ENCODE data around the gene ICE2.

ICE2 gene

GRCh38 chr15:60494108-60494507, 15.2 kb upstream of the ICE2 start:
- DNase-seq = no peak

GRCh38 chr15:60493166-60493565, 14.2 kb upstream of the ICE2 start:
- no peak for DNase-seq

GRCh38 chr15:60486742-60487141, 7.8 kb upstream of the ICE2 start:
- no peak for DNase-seq

- DNase-seq = no peak
These were observed 6.6 kb upstream of the ICE2 start for GRCh38 chr15:60485365-60486055.

- DNase-seq = no peak
These were observed 4.1 kb upstream of the ICE2 start for GRCh38 chr15:60483042-60483441.

GRCh38 chr15:60480888-60481287, 1.9 kb upstream of the ICE2 start:
- DNase-seq = no peak

GRCh38 chr15:60480149-60480548, 1.2 kb upstream of the ICE2 start:
- no peak for DNase-seq

GRCh38 chr15:60479361-60480110, 594 bp upstream of the ICE2 start:
- DNase-seq = no peak

- no peak for DNase-seq
These were observed 901 bp downstream of the ICE2 start for GRCh38 chr15:60477916-60478565.

- no peak for DNase-seq
These were observed 1.8 kb downstream of the ICE2 start for GRCh38 chr15:60477164-60477563.

GRCh38 chr15:60476713-60477112, 2.2 kb downstream of the ICE2 start:
- no peak for DNase-seq

GRCh38 chr15:60473135-60473534, 5.8 kb downstream of the ICE2 start:
- DNase-seq = no peak

- no peak for DNase-seq
These were observed 7.6 kb downstream of the ICE2 start for GRCh38 chr15:60471314-60471713.

GRCh38 chr15:60469893-60470641, 8.9 kb downstream of the ICE2 start:
- DNase-seq = no peak

- no peak for DNase-seq
These were observed 13.9 kb downstream of the ICE2 start for GRCh38 chr15:60464836-60465630.

GRCh38 chr15:60462027-60462426, 16.9 kb downstream of the ICE2 start:
- no peak for DNase-seq

- no peak for DNase-seq
These were observed 18.0 kb downstream of the ICE2 start for GRCh38 chr15:60460931-60461330.

- DNase-seq = no peak
These were observed 20.2 kb downstream of the ICE2 start for GRCh38 chr15:60458721-60459120.

GRCh38 chr15:60457985-60458384, 21.0 kb downstream of the ICE2 start:
- DNase-seq = no peak

- DNase-seq = no peak
These were observed 24.1 kb downstream of the ICE2 start for GRCh38 chr15:60454824-60455223.

GRCh38 chr15:60448668-60449360, 30.1 kb downstream of the ICE2 start:
- DNase-seq = no peak

All from NCI-H1694 (cell line).